ENCODE results near the gene ADO. TPM values are rescaled to one million over a fixed set of nuclear protein-coding genes. Genes with fewer than 3 reads are reported as not detected.
A peak's percentile ranks its signal among the peaks of the same experiment; 100 is the strongest.

The ADO gene
- total RNA-seq, 3 donors from 2014 or later, result 13.9 to 27.1 (median 22.9) TPM

DNA sequence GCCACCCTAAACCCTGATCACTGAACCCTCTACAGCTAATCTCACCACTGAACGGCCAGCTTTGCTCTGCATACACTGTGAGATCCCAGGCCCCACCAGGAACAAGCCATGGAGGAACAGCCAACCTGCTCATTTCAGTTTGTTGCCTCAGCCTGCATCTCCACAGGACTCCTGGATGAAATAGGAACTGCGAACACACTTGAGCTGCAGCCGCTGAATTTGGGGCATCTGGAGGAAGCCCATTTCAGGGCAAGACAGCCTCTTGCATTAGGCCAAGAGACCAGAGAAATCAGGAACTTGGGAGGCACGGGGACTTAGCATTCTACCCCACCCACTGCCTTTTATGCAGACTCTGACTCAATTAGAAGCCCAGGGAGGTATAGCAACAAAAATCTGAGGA, 26.2 kb downstream of the ADO start:
- Histone ChIP-seq H3K27ac (no peak overlapping the region), H3K4me3 (no peak overlapping the region), H3K27me3 (no peaks in the 10 kb centered on the region), H3K4me1 (no peaks in the 10 kb centered on the region), H3K36me3 (no peaks in the 10 kb centered on the region), H3K9me3 (no peaks in the 10 kb centered on the region)
- TF ChIP-seq POLR2AphosphoS5 (IDR thresholded peaks at IDR 0.05) (no peak), POLR2A (IDR thresholded peaks at IDR 0.05) (no peak)
- TF ChIP-seq, protein P1, sequence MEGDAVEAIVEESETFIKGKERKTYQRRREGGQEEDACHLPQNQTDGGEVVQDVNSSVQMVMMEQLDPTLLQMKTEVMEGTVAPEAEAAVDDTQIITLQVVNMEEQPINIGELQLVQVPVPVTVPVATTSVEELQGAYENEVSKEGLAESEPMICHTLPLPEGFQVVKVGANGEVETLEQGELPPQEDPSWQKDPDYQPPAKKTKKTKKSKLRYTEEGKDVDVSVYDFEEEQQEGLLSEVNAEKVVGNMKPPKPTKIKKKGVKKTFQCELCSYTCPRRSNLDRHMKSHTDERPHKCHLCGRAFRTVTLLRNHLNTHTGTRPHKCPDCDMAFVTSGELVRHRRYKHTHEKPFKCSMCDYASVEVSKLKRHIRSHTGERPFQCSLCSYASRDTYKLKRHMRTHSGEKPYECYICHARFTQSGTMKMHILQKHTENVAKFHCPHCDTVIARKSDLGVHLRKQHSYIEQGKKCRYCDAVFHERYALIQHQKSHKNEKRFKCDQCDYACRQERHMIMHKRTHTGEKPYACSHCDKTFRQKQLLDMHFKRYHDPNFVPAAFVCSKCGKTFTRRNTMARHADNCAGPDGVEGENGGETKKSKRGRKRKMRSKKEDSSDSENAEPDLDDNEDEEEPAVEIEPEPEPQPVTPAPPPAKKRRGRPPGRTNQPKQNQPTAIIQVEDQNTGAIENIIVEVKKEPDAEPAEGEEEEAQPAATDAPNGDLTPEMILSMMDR (IDR thresholded peaks at IDR 0.05), result no peak
- intact Hi-C loops (cut with DNase I; ENCODE audit: low total_unique reads), result no loop called here
- no peak for DNase-seq (ENCODE audit: low spot score in 2 of 2)

GRCh38 chr10:62831346-62831745, 26.8 kb downstream of the ADO start:
- no peaks in the 10 kb centered on the region for H3K36me3 ChIP-seq
- H3K27me3 ChIP-seq, result no peaks in the 10 kb centered on the region
- H3K9me3 ChIP-seq, result no peaks in the 10 kb centered on the region
- H3K4me1 ChIP-seq, result no peaks in the 10 kb centered on the region
- no peak for TF ChIP-seq POLR2AphosphoS5 (IDR thresholded peaks at IDR 0.05)
- TF ChIP-seq POLR2A (IDR thresholded peaks at IDR 0.05), result no peak
- TF ChIP-seq, protein P1 (IDR thresholded peaks at IDR 0.05), result no peak
- intact Hi-C loops (cut with DNase I; ENCODE audit: low total_unique reads), result no loop called here
- no peak overlapping the region for H3K4me3 ChIP-seq
- no peak overlapping the region for H3K27ac ChIP-seq
- DNase-seq (ENCODE audit: low spot score in 2 of 2), result no peak

DNA sequence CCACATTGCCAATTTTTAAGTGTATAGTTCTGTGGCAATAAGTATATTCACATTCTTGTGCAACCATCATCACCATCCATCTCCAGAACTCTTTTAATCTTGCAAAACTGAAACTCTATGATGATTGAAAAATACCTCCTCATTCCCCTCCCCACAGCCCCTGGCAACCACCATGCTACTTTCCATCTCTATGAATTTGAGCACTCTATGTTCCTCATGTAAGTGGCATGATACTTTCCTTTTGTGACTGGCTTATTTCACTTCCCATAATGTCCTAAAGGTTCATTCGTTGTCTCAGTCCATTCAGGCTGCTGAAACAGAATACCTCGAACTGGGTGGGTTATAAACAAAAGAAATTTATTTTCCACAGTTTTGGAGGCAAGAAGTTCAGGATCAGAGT, 35.1 kb downstream of the ADO start:
- no peak overlapping the region for H3K27ac ChIP-seq
- no peaks in the 10 kb centered on the region for H3K4me1 ChIP-seq
- DNase-seq (ENCODE audit: low spot score in 2 of 2), result no peak
- no peaks in the 10 kb centered on the region for H3K9me3 ChIP-seq
- intact Hi-C loops (cut with DNase I; ENCODE audit: low total_unique reads), result no loop called here
- H3K4me3 ChIP-seq, result no peak overlapping the region
- TF ChIP-seq, protein P1 (IDR thresholded peaks at IDR 0.05), result no peak
- TF ChIP-seq POLR2A (IDR thresholded peaks at IDR 0.05), result no peak
- no peak for TF ChIP-seq POLR2AphosphoS5 (IDR thresholded peaks at IDR 0.05)
- H3K27me3 ChIP-seq, result no peaks in the 10 kb centered on the region
- H3K36me3 ChIP-seq, result no peaks in the 10 kb centered on the region

DNA sequence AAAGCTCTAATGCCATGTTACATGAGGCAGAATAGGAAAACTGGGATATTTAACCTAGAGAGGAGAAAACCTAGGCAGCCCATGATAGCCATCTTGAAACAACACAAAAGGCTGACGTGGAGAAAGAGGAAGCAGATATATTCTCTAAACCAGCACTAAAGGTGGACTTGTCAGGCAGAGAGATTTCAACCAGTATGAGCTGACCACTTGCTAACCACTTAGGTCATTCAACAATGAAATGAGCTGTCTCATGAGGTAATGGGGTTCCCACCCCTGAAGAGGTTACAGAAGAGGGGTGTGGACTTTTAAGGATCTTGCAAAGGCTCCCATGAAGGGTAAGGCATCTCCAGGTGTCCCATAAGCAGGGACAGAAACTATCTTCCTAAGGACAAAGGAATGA, 38.5 kb downstream of the ADO start:
- no peaks in the 10 kb centered on the region for H3K4me1 ChIP-seq
- intact Hi-C loops (cut with DNase I; ENCODE audit: low total_unique reads), result no loop called here
- no peaks in the 10 kb centered on the region for H3K27me3 ChIP-seq
- no peak for DNase-seq (ENCODE audit: low spot score in 2 of 2)
- H3K27ac ChIP-seq, result no peak overlapping the region
- H3K4me3 ChIP-seq, result no peak overlapping the region
- H3K9me3 ChIP-seq, result peaks cover 5 to 7% of the 10 kb centered on the region in 2 donors
- TF ChIP-seq POLR2A (IDR thresholded peaks at IDR 0.05) (no peak), POLR2AphosphoS5 (IDR thresholded peaks at IDR 0.05) (no peak)
- no peaks in the 10 kb centered on the region for H3K36me3 ChIP-seq

- no peak for DNase-seq (ENCODE audit: low spot score in 2 of 2)
- Histone ChIP-seq H3K4me1 (no peaks in the 10 kb centered on the region), H3K36me3 (no peaks in the 10 kb centered on the region), H3K9me3 (peaks cover 8 to 10% of the 10 kb centered on the region in 2 donors), H3K4me3 (no peak overlapping the region), H3K27me3 (no peaks in the 10 kb centered on the region), H3K27ac (peak overlapping the region; percentile 63)
- intact Hi-C loops (cut with DNase I; ENCODE audit: low total_unique reads), result no loop called here
- TF ChIP-seq POLR2A (IDR thresholded peaks at IDR 0.05) (no peak), POLR2AphosphoS5 (IDR thresholded peaks at IDR 0.05) (no peak)
- TF ChIP-seq, protein P1 (IDR thresholded peaks at IDR 0.05), result no peak
These were observed 39.1 kb downstream of the ADO start for GRCh38 chr10:62843600-62843999.
